ENCODE results near the gene HMGCS2. TPM values are rescaled to one million over a fixed set of nuclear protein-coding genes. Genes with fewer than 3 reads are reported as not detected.
A peak's percentile ranks its signal among the peaks of the same experiment; 100 is the strongest.
"Not testable (repeated sequence)": the region's sequence is repeated elsewhere in the genome, so short reads cannot be mapped to it uniquely, and the experiment has no call there.

HMGCS2 gene
- total RNA-seq, 4 donors from 2014 or later, result 6.4 to 8.1 TPM; not detected in 2

DNA sequence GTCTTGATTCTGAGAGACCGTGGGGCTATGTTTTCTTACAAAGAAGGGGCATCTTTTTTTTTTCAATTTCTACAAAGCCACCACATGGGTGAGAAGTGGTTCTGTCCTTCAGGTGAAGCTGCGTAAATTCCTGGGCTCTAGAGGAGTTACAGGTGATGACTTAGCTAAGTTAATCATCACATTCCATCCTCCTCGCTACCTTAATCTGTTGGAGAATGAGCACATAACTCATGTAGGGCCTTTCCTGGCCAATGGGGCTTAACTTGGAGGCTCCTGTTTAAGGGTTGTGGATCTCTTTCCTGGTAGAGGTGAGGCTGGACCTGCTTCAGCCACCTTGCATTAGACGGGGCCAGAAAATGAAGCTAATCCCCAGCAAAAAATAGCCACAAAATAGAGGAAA, 22.7 kb upstream of the HMGCS2 start:
- Histone ChIP-seq H3K4me3 (replicated peaks in 1 of 3) (no peak overlapping the region), H3K36me3 (no peaks in the 10 kb centered on the region), H3K4me1 (peaks cover 0 to 6% of the 10 kb centered on the region in 2 donors), H3K27me3 (no peaks in the 10 kb centered on the region), H3K9me3 (no peaks in the 10 kb centered on the region), H3K27ac (no peak overlapping the region)
- TF ChIP-seq POLR2A (IDR thresholded peaks at IDR 0.05), result no peak
- TF ChIP-seq, protein P1, sequence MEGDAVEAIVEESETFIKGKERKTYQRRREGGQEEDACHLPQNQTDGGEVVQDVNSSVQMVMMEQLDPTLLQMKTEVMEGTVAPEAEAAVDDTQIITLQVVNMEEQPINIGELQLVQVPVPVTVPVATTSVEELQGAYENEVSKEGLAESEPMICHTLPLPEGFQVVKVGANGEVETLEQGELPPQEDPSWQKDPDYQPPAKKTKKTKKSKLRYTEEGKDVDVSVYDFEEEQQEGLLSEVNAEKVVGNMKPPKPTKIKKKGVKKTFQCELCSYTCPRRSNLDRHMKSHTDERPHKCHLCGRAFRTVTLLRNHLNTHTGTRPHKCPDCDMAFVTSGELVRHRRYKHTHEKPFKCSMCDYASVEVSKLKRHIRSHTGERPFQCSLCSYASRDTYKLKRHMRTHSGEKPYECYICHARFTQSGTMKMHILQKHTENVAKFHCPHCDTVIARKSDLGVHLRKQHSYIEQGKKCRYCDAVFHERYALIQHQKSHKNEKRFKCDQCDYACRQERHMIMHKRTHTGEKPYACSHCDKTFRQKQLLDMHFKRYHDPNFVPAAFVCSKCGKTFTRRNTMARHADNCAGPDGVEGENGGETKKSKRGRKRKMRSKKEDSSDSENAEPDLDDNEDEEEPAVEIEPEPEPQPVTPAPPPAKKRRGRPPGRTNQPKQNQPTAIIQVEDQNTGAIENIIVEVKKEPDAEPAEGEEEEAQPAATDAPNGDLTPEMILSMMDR (IDR thresholded peaks at IDR 0.05), result no peak
- no peak for DNase-seq
- 95 to 96% methylated on average over 4 of the region's 4 CpGs for WGBS, 2 donors
- intact Hi-C loops (cut with DNase I), result no loop called here

- H3K27ac ChIP-seq, result no peak overlapping the region
- intact Hi-C loops (cut with DNase I), result no loop called here
- H3K4me1 ChIP-seq, result peaks cover 0 to 6% of the 10 kb centered on the region in 2 donors
- H3K9me3 ChIP-seq, result no peaks in the 10 kb centered on the region
- DNase-seq, result no peak
- H3K4me3 ChIP-seq (replicated peaks in 1 of 3), result no peak overlapping the region
- TF ChIP-seq, protein P1 (IDR thresholded peaks at IDR 0.05), result no peak
- TF ChIP-seq POLR2A (IDR thresholded peaks at IDR 0.05), result no peak
- H3K36me3 ChIP-seq, result no peaks in the 10 kb centered on the region
- WGBS, 2 donors, result 59 to 70% methylated on average over 9 of the region's 9 CpGs
- no peaks in the 10 kb centered on the region for H3K27me3 ChIP-seq
These were observed 21.9 kb upstream of the HMGCS2 start for GRCh38 chr1:119790451-119791198.

- 70 to 77% methylated on average over 2 of the region's 2 CpGs for WGBS, 2 donors
- peaks cover 5 to 9% of the 10 kb centered on the region in 2 donors for H3K4me1 ChIP-seq
- TF ChIP-seq, protein P1 (IDR thresholded peaks at IDR 0.05), result no peak
- no peak for TF ChIP-seq POLR2A (IDR thresholded peaks at IDR 0.05)
- H3K4me3 ChIP-seq (replicated peaks in 1 of 3), result no peak overlapping the region
- no peak for DNase-seq
- no peaks in the 10 kb centered on the region for H3K9me3 ChIP-seq
- H3K27me3 ChIP-seq, result no peaks in the 10 kb centered on the region
- no peaks in the 10 kb centered on the region for H3K36me3 ChIP-seq
- intact Hi-C loops (cut with DNase I), result no loop called here
- no peak overlapping the region for H3K27ac ChIP-seq
These were observed 19.1 kb upstream of the HMGCS2 start for GRCh38 chr1:119787776-119788175.

DNA sequence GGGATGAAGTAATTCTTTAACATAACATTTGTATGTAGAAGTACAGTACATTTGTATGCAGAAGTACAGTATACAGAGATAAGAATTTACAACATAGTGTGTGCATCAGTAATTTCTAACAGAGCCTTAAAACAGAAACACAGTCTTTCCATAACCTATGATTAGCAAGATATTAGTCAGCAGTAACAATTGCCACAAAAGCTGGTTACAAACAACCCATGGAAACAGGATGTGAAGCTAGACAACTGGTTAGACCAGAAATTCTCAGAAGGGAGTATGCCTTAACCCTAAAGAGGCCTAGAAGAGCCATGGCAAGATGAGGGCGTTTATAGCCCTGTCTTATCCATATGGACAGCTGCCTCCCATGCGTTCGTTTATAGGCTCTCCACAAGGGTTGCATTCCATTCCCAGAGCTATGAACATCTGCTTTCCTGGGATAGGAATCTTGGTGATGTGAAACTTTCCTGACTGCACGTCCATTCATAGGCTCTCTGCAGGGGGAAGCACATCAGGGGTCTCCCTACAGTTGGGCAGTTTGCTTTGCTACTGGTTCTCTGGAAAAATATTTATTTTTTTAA, 17.9 kb upstream of the HMGCS2 start:
- intact Hi-C loops (cut with DNase I); H3K9me3 ChIP-seq; H3K4me3 ChIP-seq (replicated peaks in 1 of 3); DNase-seq; H3K27me3 ChIP-seq; H3K27ac ChIP-seq; H3K36me3 ChIP-seq: not testable (repeated sequence)
- peaks cover 8 to 12% of the 10 kb centered on the region in 2 donors for H3K4me1 ChIP-seq
- 85 to 90% methylated on average over 4 of the region's 4 CpGs for WGBS, 2 donors

GRCh38 chr1:119786046-119786445, 17.3 kb upstream of the HMGCS2 start:
- H3K4me3 ChIP-seq (replicated peaks in 1 of 3); H3K27me3 ChIP-seq; intact Hi-C loops (cut with DNase I); DNase-seq; H3K27ac ChIP-seq; H3K9me3 ChIP-seq; H3K36me3 ChIP-seq: not testable (repeated sequence)
- WGBS, 2 donors, result 72 to 73% methylated on average over 7 of the region's 7 CpGs
- peaks cover 12 to 16% of the 10 kb centered on the region in 2 donors for H3K4me1 ChIP-seq

DNA sequence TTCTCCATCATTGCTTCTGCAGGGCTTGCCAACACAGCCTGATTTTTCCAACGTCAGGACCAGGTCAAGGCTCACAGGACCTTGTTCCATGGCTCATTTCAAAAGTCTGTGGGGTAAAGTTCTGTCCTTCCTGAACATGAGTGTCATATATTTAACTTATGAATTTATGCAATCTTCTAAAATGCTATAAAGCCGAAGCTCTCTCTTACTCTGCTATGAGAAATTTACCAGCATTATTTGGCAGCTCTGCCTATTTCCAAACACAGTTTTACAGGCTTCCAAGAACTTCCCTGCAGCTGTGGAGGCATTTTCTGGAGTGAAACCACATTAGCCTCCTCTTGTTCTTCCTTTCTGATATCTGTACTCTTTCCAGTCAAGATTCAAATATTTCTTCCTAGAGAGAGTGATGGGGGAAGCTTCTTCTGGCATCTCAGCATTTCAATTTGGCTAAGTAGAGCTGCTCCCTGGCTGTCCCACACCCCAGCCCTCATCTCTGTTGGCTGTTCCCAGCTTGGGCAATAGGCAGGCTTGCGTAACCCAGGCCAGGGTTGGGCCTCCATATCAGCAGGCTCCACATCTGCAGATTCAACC, 15.6 kb upstream of the HMGCS2 start:
- H3K4me3 ChIP-seq (replicated peaks in 1 of 3), result no peak overlapping the region
- TF ChIP-seq, protein P1 (IDR thresholded peaks at IDR 0.05), result no peak
- TF ChIP-seq POLR2A (IDR thresholded peaks at IDR 0.05), result no peak
- H3K4me1 ChIP-seq, result peaks cover 24 to 25% of the 10 kb centered on the region in 2 donors
- H3K27me3 ChIP-seq, result no peaks in the 10 kb centered on the region
- DNase-seq, result peak; percentile 14 to 27
- H3K36me3 ChIP-seq, result no peaks in the 10 kb centered on the region
- H3K9me3 ChIP-seq, result no peaks in the 10 kb centered on the region
- intact Hi-C loops (cut with DNase I), result no loop called here
- H3K27ac ChIP-seq, result peak overlapping the region in 1 of 3 donors; percentile 7
- 75 to 91% methylated on average over 3 of the region's 3 CpGs for WGBS, 2 donors

Data from thyroid gland (tissue), 4 donors.